Measurements from ENCODE around the gene TMEM184C.

TMEM184C gene

GRCh38 chr4:147617173-147617840 is at the start of gene TMEM184C:
TSS of gene TMEM184C (plus strand) at chr4:147617397. CDS start at chr4:147617957, 560 bp downstream.
- in situ Hi-C loops (cut with MboI; ENCODE audit: low sequenced_read_pairs), result no loop called here

GRCh38 chr4:147570616-147571015 is 46.6 kb upstream of the TMEM184C start:
- in situ Hi-C loops (cut with MboI; ENCODE audit: low sequenced_read_pairs), result no loop called here

- in situ Hi-C loops (cut with MboI; ENCODE audit: low sequenced_read_pairs), result no loop called here
These were observed 46.0 kb upstream of the TMEM184C start for GRCh38 chr4:147571036-147571770.

GRCh38 chr4:147576084-147576483 is 41.1 kb upstream of the TMEM184C start:
- in situ Hi-C loops (cut with MboI; ENCODE audit: low sequenced_read_pairs), result no loop called here

- in situ Hi-C loops (cut with MboI; ENCODE audit: low sequenced_read_pairs), result no loop called here
These were observed 39.1 kb upstream of the TMEM184C start for GRCh38 chr4:147578051-147578476.

- in situ Hi-C loops (cut with MboI; ENCODE audit: low sequenced_read_pairs), result no loop called here
These were observed 38.6 kb upstream of the TMEM184C start for GRCh38 chr4:147578593-147578992.

GRCh38 chr4:147580396-147580795 is 36.8 kb upstream of the TMEM184C start:
- in situ Hi-C loops (cut with MboI; ENCODE audit: low sequenced_read_pairs), result no loop called here

- in situ Hi-C loops (cut with MboI; ENCODE audit: low sequenced_read_pairs), result no loop called here
These were observed 35.4 kb upstream of the TMEM184C start for GRCh38 chr4:147581606-147582350.

GRCh38 chr4:147582386-147583060 is 34.7 kb upstream of the TMEM184C start:
- in situ Hi-C loops (cut with MboI; ENCODE audit: low sequenced_read_pairs), result no loop called here

GRCh38 chr4:147583876-147584275 is 33.3 kb upstream of the TMEM184C start:
- in situ Hi-C loops (cut with MboI; ENCODE audit: low sequenced_read_pairs), result no loop called here

- in situ Hi-C loops (cut with MboI; ENCODE audit: low sequenced_read_pairs), result no loop called here
These were observed 31.2 kb upstream of the TMEM184C start for GRCh38 chr4:147586032-147586431.

GRCh38 chr4:147586637-147587036 is 30.6 kb upstream of the TMEM184C start:
- in situ Hi-C loops (cut with MboI; ENCODE audit: low sequenced_read_pairs), result no loop called here

- in situ Hi-C loops (cut with MboI; ENCODE audit: low sequenced_read_pairs), result no loop called here
These were observed 30.2 kb upstream of the TMEM184C start for GRCh38 chr4:147587041-147587440.

- in situ Hi-C loops (cut with MboI; ENCODE audit: low sequenced_read_pairs), result no loop called here
These were observed 27.6 kb upstream of the TMEM184C start for GRCh38 chr4:147589586-147589985.

- in situ Hi-C loops (cut with MboI; ENCODE audit: low sequenced_read_pairs), result no loop called here
These were observed 26.8 kb upstream of the TMEM184C start for GRCh38 chr4:147590249-147590920.

GRCh38 chr4:147591106-147591505 is 26.1 kb upstream of the TMEM184C start:
- in situ Hi-C loops (cut with MboI; ENCODE audit: low sequenced_read_pairs), result no loop called here

- in situ Hi-C loops (cut with MboI; ENCODE audit: low sequenced_read_pairs), result no loop called here
These were observed 23.1 kb upstream of the TMEM184C start for GRCh38 chr4:147594107-147594506.

- in situ Hi-C loops (cut with MboI; ENCODE audit: low sequenced_read_pairs), result no loop called here
These were observed 22.6 kb upstream of the TMEM184C start for GRCh38 chr4:147594578-147594977.

GRCh38 chr4:147596377-147596776 is 20.8 kb upstream of the TMEM184C start:
- in situ Hi-C loops (cut with MboI; ENCODE audit: low sequenced_read_pairs), result no loop called here

GRCh38 chr4:147596981-147597380 is 20.2 kb upstream of the TMEM184C start:
- in situ Hi-C loops (cut with MboI; ENCODE audit: low sequenced_read_pairs), result no loop called here

- in situ Hi-C loops (cut with MboI; ENCODE audit: low sequenced_read_pairs), result no loop called here
These were observed 19.6 kb upstream of the TMEM184C start for GRCh38 chr4:147597561-147597960.
